GM10847 (cell line): ENCODE data around the gene ABCC1.

ENCODE experiments used
- POLR2A ChIP-seq: IDR thresholded peaks from 2 replicates; pipeline ENCODE4 v1.6.1; 2011; ENCODE audit not compliant: insufficient read length; ENCODE audit errors: extremely low read depth

The ABCC1 gene

DNA sequence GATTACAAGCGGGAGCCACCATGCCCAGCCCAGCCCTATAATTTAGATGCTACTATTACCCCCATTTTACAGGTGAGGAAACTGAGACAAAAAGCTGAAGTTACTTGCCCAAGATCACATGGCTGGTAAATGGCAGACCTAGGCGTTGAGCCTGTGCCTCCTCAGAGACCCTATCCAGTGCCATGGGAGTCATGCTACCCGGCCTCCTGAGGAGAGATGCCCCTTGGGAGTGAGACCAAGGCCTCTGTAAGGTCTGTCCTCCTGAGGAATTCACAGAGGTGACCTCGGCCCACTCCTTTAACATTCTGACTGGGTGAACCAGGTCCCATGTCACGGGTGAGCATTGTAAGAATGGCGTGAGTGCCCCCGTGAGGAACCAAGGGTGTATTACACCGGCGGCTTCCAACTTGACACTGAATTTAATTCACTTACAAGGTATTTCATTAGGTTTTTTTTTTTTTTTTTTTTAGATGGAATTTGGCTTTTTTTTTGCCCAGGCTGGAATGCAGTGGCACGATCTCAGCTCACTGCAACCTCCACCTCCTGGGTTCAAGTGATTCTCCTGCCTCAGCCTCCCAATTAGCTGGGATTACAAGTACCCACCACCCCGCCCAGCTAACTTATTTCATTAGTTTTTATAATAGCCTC, 178.2 kb downstream of the ABCC1 start:
- no peak for TF ChIP-seq POLR2A

DNA sequence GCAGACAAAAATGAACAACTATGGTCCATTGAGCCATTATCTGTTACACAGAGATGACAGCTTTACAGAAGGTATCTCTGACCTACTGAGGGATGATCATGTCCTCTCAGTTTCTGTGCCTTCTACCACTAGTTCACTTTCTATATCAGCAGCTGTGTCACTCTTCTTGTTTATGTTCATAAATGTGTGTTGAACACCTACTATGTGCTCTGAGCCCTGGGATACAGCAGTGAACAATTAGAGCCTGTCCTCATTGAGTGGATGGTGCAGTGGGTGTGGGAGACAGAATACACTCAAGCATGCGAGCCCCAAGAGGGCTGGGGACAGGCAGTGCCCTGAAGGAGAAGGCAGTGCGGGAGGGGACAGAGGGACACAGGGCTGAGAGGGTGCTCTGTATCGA, 181.8 kb downstream of the ABCC1 start:
- TF ChIP-seq POLR2A: no peak

DNA sequence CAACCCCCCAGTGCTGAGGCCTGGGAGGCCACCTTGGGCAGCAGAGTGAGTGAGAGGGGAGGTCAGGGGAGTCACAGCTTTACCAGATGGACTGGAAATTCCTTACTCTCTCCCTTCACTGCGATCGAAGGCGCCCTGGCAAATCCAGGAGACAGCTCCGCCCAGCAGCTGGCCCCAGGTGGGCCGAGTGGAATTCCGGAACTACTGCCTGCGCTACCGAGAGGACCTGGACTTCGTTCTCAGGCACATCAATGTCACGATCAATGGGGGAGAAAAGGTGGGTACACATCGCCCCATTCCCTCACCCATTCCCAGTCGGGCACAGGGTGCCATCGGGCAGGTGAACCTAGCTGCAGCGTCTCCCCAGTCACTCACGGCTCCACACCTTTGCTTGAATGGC, 182.2 kb downstream of the ABCC1 start:
- TF ChIP-seq POLR2A: no peak

DNA sequence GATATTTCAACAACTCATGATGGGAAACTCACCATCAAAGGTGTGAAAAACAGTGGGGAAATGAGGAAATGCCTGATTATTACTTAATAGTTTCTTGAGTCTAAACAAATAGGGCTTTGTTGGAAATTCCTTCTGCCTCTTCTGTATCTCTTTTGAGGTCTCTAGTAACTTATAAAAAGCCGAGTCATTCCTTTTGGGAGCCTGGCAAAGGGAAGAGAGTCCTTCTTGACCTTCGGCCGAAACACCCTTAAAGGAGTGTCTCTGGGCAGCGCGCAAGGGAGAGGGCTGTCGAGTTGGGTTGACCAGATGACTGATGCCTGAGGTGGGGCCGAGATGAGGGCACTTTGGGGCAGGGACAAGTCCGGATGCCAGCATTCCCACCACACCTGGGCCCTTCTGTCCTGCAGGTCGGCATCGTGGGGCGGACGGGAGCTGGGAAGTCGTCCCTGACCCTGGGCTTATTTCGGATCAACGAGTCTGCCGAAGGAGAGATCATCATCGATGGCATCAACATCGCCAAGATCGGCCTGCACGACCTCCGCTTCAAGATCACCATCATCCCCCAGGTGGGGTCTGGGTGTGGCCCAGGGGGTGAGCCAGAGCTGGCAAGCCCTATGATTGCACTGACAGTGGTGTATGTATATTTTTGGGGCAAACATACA, 184.7 kb downstream of the ABCC1 start:
- no peak for TF ChIP-seq POLR2A

DNA sequence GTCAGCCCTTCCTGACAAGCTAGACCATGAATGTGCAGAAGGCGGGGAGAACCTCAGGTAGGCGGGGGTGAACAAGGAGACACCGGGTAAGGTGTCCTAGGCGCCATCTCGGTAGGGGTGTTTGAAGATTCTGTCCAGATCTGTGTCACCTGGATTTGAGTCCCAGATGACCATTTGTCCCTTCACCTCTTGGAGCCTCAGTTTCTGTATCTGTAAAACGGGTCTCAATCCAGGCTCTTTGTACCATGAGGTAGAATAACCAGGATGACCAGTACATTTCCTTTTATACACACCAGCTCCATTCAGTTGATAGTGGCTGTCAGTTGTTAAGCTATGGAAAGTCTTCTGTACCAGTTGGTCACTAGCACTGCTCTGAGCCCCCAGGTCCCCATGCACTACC, 187.2 kb downstream of the ABCC1 start:
- no peak for TF ChIP-seq POLR2A

DNA sequence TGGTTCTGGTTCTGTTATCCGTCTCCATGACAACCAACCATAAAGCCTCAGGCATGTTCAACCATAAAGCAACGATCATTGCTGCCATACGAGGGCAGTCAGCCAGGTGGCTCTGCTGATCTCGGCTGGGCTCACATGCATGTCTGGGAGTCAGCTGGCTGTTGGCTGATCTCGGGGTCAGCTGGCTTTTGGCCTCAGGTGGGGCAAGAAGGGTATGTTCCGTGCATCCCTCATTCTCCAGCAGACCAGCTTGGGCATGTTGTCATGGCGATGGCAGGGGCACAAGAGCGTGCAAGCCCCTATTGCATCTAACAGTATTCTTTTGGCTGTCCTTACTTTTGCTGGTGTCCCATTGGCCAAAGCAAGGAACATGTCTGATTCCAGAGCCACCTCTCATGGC, 187.7 kb downstream of the ABCC1 start:
- no peak for TF ChIP-seq POLR2A

DNA sequence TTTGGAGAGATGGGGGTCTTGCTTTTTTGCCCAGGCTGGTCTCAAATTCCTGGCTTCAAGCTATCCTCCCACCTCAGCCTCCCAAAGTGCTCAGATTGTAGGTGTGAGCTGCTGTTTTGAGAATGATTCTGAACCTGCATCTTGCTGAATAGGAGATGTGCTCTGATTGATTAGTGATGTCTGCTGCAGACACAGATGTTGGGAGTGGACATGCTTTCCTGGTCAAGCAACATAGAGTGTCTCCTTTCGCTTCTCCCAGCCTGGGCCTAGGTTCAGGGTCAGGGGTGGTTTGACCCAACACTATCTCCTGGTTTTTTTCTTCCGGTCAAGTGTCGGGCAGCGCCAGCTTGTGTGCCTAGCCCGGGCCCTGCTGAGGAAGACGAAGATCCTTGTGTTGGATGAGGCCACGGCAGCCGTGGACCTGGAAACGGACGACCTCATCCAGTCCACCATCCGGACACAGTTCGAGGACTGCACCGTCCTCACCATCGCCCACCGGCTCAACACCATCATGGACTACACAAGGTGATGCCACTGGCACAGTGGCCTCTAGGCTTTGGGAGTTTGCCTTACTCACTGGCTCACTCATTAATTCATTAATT, 188.7 kb downstream of the ABCC1 start:
- no peak for TF ChIP-seq POLR2A

DNA sequence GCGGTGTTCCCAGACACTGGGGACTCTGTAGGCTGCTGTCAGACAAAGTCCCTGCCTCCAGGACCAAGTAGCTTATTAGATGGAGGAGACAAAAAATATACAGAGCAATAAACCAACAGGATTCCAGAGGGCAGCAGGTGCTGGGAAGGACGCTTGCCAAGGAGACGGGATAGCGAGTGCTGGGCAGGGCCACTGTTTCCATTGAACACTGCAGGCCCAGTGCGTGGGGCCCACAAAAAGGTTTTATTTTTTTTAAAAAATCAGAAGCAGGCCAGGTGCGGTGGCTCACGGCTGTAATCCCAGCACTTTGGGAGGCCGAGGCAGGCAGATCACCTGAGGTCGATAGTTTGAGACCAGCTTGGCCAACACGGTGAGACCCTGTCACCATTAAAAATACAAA, 189.6 kb downstream of the ABCC1 start:
- TF ChIP-seq POLR2A: no peak

DNA sequence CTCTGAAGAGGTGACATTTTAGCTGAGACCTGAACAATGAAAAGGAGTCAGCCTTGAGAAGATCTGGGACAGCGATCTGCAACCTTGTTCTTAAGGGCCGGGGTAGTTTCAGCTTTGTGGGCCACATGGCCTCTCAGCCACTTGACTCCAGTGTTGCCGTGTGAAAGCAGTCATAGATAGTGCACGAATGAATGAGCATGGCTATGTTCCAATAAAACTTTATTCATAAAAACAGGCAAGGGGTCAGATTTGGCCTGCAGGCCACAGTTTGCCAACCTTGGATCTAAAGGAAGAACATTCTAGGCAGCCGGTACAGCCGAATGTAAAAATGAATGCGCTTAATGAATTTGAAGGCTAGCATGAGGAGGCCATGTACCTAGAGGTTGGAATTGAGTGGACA, 190.4 kb downstream of the ABCC1 start:
- TF ChIP-seq POLR2A: no peak

DNA sequence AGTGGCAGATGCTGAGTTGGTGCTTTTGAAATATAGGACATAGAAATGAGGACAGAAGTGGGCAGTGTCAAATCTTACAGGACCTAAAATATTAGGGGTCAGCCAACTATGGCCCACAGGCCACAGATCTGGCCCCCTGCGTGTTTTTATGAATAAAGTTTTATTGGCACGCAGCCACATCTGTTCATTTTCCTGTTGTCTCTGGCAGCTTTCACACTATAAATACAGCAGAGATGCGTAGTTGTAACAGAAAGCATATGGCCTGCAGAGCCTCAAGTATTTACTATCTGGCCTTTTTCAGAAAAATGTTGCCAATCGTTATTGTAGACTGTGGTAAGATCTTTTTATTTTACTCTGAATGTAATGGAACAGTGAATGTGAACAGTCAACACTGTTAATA, 191.1 kb downstream of the ABCC1 start:
- no peak for TF ChIP-seq POLR2A

DNA sequence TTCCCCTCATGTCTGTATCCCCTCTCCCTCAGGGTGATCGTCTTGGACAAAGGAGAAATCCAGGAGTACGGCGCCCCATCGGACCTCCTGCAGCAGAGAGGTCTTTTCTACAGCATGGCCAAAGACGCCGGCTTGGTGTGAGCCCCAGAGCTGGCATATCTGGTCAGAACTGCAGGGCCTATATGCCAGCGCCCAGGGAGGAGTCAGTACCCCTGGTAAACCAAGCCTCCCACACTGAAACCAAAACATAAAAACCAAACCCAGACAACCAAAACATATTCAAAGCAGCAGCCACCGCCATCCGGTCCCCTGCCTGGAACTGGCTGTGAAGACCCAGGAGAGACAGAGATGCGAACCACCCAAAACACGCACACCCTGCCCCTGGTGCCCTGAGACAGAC, 191.7 kb downstream of the ABCC1 start:
- no peak for TF ChIP-seq POLR2A

DNA sequence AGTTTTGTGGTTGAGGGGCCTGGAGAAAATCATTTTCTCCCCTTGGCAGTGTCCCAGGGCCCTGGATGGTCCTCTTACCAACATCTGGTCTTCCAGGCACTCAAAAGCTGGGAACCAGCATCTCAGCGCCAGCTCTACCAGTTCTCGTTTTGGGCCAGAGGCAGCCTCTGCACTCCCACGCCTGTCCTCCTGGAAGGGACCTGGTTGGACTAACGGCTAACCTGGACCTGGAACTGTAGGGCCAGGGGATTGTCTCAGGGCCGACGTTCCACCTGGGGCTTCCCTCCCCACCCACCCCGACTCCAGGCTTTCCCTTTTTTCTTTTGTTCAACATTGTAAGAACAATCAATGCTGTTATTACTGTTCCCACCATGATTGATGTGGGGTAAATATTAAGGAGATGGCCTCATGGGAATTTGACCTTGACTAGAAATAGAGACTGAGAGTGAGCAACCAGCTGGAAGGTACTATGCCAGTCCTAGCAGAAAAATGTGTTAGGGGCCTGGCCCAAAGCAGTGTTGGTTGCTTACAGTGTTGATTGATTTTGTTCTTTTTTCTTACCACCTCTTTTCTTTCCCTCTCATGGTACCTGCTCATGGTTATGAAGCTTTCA, 192.5 kb downstream of the ABCC1 start:
- no peak for TF ChIP-seq POLR2A

DNA sequence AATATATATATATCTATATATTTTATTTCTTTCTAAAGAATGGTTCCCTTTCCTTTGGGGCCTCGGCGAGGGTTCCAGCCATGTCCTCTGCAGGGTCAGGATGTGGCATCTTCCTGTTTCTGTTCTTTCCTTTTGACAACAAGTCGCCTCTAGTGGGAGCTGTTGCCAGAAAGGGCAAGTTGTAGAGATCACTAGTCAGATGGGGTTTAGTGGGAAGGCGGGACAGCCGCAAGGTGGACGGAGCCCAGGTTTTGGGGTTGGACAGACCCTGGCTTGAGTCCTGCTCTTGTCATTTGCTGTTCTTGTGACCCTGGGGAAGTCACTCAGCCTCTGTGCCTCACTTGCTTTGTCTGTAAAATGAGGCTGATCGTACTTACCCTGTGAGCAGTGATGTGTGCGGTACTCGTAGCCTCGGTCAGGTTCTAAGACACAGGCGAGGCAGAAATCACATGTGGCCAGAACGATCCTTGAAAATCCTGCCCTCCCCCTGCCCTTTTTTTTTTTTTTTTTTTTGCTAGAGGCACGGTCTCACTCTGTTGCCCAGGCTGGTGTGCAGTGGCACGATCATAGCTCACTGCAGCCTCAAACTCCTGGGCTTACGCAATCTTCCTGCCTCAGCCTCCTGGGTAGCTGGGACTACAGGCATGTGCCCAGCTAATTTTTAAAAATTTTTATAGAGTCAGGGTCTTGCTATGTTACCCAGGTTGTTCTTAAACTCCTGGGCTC, 193.8 kb downstream of the ABCC1 start:
- no peak for TF ChIP-seq POLR2A

DNA sequence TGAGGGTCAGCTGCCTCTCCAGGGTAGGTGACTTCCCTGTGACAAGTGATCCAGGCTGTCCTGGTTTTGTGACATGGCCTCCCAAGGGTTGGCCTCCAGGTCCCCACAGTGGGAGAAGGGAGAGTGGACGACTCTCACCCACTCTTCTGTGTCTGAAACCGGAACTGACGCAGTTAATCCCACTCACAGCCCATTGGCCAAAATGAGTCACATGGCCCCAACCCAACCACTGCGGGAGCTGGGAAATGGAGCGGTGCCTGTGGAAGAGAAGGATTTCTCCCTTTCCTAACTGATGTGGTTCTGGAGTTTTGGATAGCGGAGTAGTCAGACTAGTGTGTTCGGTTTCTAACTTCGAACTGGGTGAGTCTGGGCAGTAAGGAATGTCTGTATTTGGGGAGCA, 194.5 kb downstream of the ABCC1 start:
- TF ChIP-seq POLR2A: no peak

DNA sequence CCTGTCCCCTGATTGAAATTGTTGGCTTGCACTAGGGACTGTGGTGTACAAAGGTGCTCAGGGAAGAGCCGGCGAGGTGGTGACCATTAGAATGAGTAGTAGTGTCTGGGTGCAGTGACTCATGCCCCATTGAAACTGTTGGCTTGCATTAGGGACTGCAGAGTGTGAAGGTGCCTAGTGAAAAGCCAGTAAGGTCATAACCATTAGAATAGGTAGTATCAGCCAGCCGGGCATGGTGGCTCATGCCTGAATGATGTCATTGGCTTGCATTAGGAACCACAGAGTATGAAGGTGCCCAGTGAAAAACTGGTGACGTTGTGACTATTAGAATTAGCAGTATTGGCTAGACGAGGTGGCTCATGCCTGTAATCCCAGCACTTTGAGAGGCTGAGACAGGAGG, 195.0 kb downstream of the ABCC1 start:
- TF ChIP-seq POLR2A: no peak

DNA sequence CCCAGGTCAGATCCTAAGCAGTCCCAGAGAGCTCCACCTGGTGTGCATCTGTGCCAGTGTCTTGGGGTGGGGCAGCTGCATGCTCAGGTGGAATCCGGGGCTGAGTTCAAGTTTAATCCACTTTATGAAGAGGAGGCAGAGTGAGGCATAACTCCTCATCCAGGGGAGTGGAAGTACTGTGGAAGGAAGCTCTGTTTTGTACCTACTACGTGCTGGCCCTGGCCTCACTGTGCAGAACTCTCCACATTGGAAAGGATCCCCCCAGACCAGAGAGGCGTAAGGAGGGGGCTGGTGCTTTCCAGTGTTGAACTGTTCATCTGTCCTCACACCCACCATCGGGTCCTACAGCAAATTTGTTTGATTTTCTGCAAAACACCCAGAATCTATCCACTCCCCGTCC, 195.9 kb downstream of the ABCC1 start:
- TF ChIP-seq POLR2A: no peak
